H1 (cell line): Measurements from ENCODE around the gene DIP2C. TPM values are rescaled to one million over a fixed set of nuclear protein-coding genes. Genes with fewer than 3 reads are reported as not detected.

Experiments
- CTCF ChIA-PET: fragments of 300-600 bp; sonication (Branson Sonifier 250); formaldehyde crosslinking; loops from one replicate; lab custom pipeline; 2021; ENCODE audit not compliant: partially characterized antibody; lab: Charles Lee
- POLR2A ChIA-PET: fragments of 300-600 bp; sonication (Branson Sonifier 250); formaldehyde crosslinking; loops from one replicate; lab custom pipeline; 2021; ENCODE audit warnings: inconsistent platforms; ENCODE audit not compliant: partially characterized antibody; lab: Charles Lee
- DNase-seq, 2 experiments: peaks; one replicate each; pipeline versions ENCODE4 v3.0.0 to v3.0.0-alpha.2; 2010 to 2022; ENCODE audit warnings: low spot score in 2 of 2, low read depth in 1 of 2, mixed read lengths in 1 of 2
- FAIRE-seq: peaks from 2 replicates; lab custom pipeline; 2011; peaks lifted over from hg19 to GRCh38; lab: Jason Lieb, UNC
- H2AFZ ChIP-seq: 2 replicates; pipeline ENCODE4 v1.8.1; 2012; ENCODE audit warnings: low read length, inconsistent platforms
- H2AK5ac ChIP-seq: 2 replicates; pipeline ENCODE4 v1.6.1; 2013; ENCODE audit warnings: low read depth, low read length
- H2BK120ac ChIP-seq: replicated peaks from 2 replicates; pipeline ENCODE3; 2013; ENCODE audit warnings: low read depth, low read length, inconsistent platforms
- H2BK12ac ChIP-seq: 2 replicates; pipeline ENCODE4 v1.6.1; 2013; ENCODE audit warnings: low read depth, low read length
- H2BK15ac ChIP-seq: 2 replicates; pipeline ENCODE4 v1.6.1; 2013; ENCODE audit warnings: low read length
- H2BK20ac ChIP-seq: 2 replicates; pipeline ENCODE4 v1.6.1; 2013; ENCODE audit warnings: low read length
- H2BK5ac ChIP-seq: 2 replicates; pipeline ENCODE4 v1.6.1; 2013; ENCODE audit warnings: low read depth, low read length
- H3K14ac ChIP-seq: 2 replicates; pipeline ENCODE4 v1.6.1; 2013; ENCODE audit warnings: inconsistent platforms; ENCODE audit not compliant: insufficient read length
- H3K18ac ChIP-seq: 2 replicates; pipeline ENCODE4 v1.6.1; 2013; ENCODE audit warnings: low read length; ENCODE audit errors: extremely low read depth
- H3K23ac ChIP-seq: 2 replicates; pipeline ENCODE4 v1.6.1; 2013; ENCODE audit warnings: inconsistent platforms; ENCODE audit not compliant: insufficient read length
- H3K23me2 ChIP-seq: 2 replicates; pipeline ENCODE4 v1.6.1; 2013; ENCODE audit warnings: low read depth, low read length
- H3K27ac ChIP-seq: 2 replicates; pipeline ENCODE4 v1.6.1; 2011; ENCODE audit warnings: low read depth, low read length, inconsistent platforms
- H3K27me3 ChIP-seq, 4 experiments: replicated peaks in 1 of 4; 1 replicate in 1 of 4; 2 replicates in 3 of 4; pipeline versions ENCODE4 v1.6.1 to v1.8.1; 2011 to 2013; ENCODE audit warnings: low read length in 3 of 4, mild to moderate bottlenecking in 3 of 4, inconsistent platforms in 2 of 4, mixed read lengths in 2 of 4, moderate library complexity in 1 of 4; ENCODE audit not compliant: control insufficient read depth in 3 of 4, insufficient read depth in 3 of 4; ENCODE audit errors: extremely low read depth in 1 of 4
- H3K36me3 ChIP-seq, 4 experiments: 2 replicates each; pipeline versions ENCODE4 v1.6.1 to v1.8.1; 2011 to 2013; ENCODE audit warnings: mild to moderate bottlenecking in 4 of 4, low read length in 3 of 4, moderate library complexity in 2 of 4, control low read depth in 1 of 4, inconsistent platforms in 1 of 4; ENCODE audit not compliant: insufficient read depth in 4 of 4, control insufficient read depth in 2 of 4
- H3K4ac ChIP-seq: replicated peaks from 2 replicates; pipeline ENCODE3; 2013; ENCODE audit warnings: low read length, low read depth, mixed read lengths, inconsistent platforms; ENCODE audit not compliant: insufficient read length
- H3K4me1 ChIP-seq, 4 experiments: replicated peaks in 1 of 4; 1 replicate in 1 of 4; 2 replicates in 3 of 4; pipeline versions ENCODE4 v1.6.1 to v1.8.1; 2011 to 2013; ENCODE audit warnings: low read length in 3 of 4, inconsistent platforms in 2 of 4, mixed read lengths in 1 of 4; ENCODE audit not compliant: insufficient read depth in 4 of 4, control insufficient read depth in 3 of 4
- H3K4me2 ChIP-seq, 2 experiments: 2 replicates each; pipeline versions ENCODE4 v1.6.1 to v1.8.1; 2011 to 2013; ENCODE audit warnings: low read depth in 2 of 2, low read length in 2 of 2, control low read depth in 1 of 2, inconsistent platforms in 1 of 2, mild to moderate bottlenecking in 1 of 2; ENCODE audit not compliant: insufficient read depth in 1 of 2
- H3K4me3 ChIP-seq, 4 experiments: fragments of 200-600, 300-600 bp in 1 of 4; sonication (generic), shearing (Covaris generic), sonication (Bioruptor Twin) in 1 of 4; 2 replicates each; pipeline versions ENCODE4 v1.5.1 to v1.8.1; 2011 to 2016; ENCODE audit warnings: low read length in 4 of 4, low read depth in 3 of 4, control low read depth in 2 of 4, inconsistent platforms in 2 of 4, mild to moderate bottlenecking in 2 of 4, mixed read lengths in 1 of 4, moderate library complexity in 1 of 4; ENCODE audit not compliant: insufficient read depth in 2 of 4; ENCODE audit errors: extremely low read depth in 1 of 4
- H3K56ac ChIP-seq: replicated peaks from 2 replicates; pipeline ENCODE3; 2013; ENCODE audit warnings: low read depth, mild to moderate bottlenecking, mixed read lengths, low read length, inconsistent platforms; ENCODE audit not compliant: insufficient read length
- H3K79me1 ChIP-seq: 2 replicates; pipeline ENCODE4 v1.6.1; 2013; ENCODE audit warnings: low read depth, low read length, control low read depth
- H3K79me2 ChIP-seq, 2 experiments: 2 replicates each; pipeline versions ENCODE4 v1.6.1 to v1.8.1; 2012 to 2013; ENCODE audit warnings: low read length in 2 of 2, mild to moderate bottlenecking in 2 of 2, inconsistent platforms in 1 of 2; ENCODE audit not compliant: insufficient read depth in 2 of 2, control insufficient read depth in 1 of 2
- H3K9ac ChIP-seq, 4 experiments: replicated peaks in 1 of 4; 1 replicate in 1 of 4; 2 replicates in 3 of 4; pipeline versions ENCODE4 v1.6.1 to v1.8.1; 2011 to 2013; ENCODE audit warnings: low read depth in 3 of 4, low read length in 3 of 4, control low read depth in 2 of 4, mild to moderate bottlenecking in 2 of 4, moderate library complexity in 2 of 4, inconsistent platforms in 1 of 4; ENCODE audit errors: extremely low read depth in 1 of 4
- H3K9me3 ChIP-seq, 2 experiments: 2 replicates each; pipeline versions ENCODE4 v1.6.1 to v1.8.1; 2012 to 2013; ENCODE audit warnings: mild to moderate bottlenecking in 2 of 2, moderate library complexity in 2 of 2, control low read depth in 1 of 2, inconsistent platforms in 1 of 2, low read depth in 1 of 2, low read length in 1 of 2, mixed read lengths in 1 of 2; ENCODE audit not compliant: insufficient read depth in 2 of 2
- H4K20me1 ChIP-seq, 2 experiments: replicated peaks in 1 of 2; 2 replicates each; pipeline versions ENCODE3 to v1.8.1; 2011 to 2013; ENCODE audit warnings: inconsistent platforms in 2 of 2, low read length in 2 of 2, mild to moderate bottlenecking in 1 of 2; ENCODE audit not compliant: insufficient read depth in 2 of 2, control insufficient read depth in 1 of 2
- H4K5ac ChIP-seq: 2 replicates; pipeline ENCODE4 v1.6.1; 2013; ENCODE audit warnings: low read length, low read depth, mixed read lengths, inconsistent platforms; ENCODE audit not compliant: insufficient read length
- H4K8ac ChIP-seq: 2 replicates; pipeline ENCODE4 v1.8.0; 2013; ENCODE audit warnings: mild to moderate bottlenecking, moderate library complexity, low read length, inconsistent platforms; ENCODE audit not compliant: insufficient read depth; ENCODE audit errors: extremely low read depth
- H4K91ac ChIP-seq: replicated peaks from 2 replicates; pipeline ENCODE3; 2013; ENCODE audit warnings: low read length, mixed read lengths, inconsistent platforms; ENCODE audit not compliant: insufficient read length
- CEBPB ChIP-seq: IDR thresholded peaks from 2 replicates; pipeline ENCODE4 v1.6.1; 2012; ENCODE audit warnings: low read depth, low read length
- EP300 ChIP-seq, 2 experiments: IDR thresholded peaks; 1 replicate in 1 of 2; 2 replicates in 1 of 2; pipeline ENCODE4 v1.6.1; 2011 to 2012; ENCODE audit warnings: low read depth in 2 of 2, low read length in 2 of 2, mild to moderate bottlenecking in 2 of 2, borderline replicate concordance in 1 of 2, inconsistent platforms in 1 of 2, moderate library complexity in 1 of 2
- HDAC2 ChIP-seq, 2 experiments: fragments of 300-600 bp in 1 of 2; sonication (generic) in 1 of 2; IDR thresholded peaks; 2 replicates each; pipeline ENCODE4 v1.6.1; 2011 to 2012; ENCODE audit warnings: low read depth in 2 of 2, low read length in 2 of 2, mild to moderate bottlenecking in 2 of 2, moderate library complexity in 2 of 2, borderline replicate concordance in 1 of 2, inconsistent platforms in 1 of 2
- JUN ChIP-seq: IDR thresholded peaks from 2 replicates; pipeline ENCODE4 v1.6.1; 2011; ENCODE audit warnings: low read depth, mild to moderate bottlenecking, improper control_type of control experiment, low read length
- SIX5 ChIP-seq: IDR thresholded peaks from 2 replicates; pipeline ENCODE4 v1.6.1; 2011; ENCODE audit warnings: mild to moderate bottlenecking, low read depth, low read length
- TAF7 ChIP-seq: optimal IDR thresholded peaks from 2 replicates; pipeline ENCODE3; 2011; ENCODE audit warnings: low read depth, mild to moderate bottlenecking, inconsistent platforms, low read length, moderate library complexity, borderline replicate concordance
- TCF12 ChIP-seq: IDR thresholded peaks from 2 replicates; pipeline ENCODE4 v1.6.1; 2011; ENCODE audit warnings: low read depth, mild to moderate bottlenecking, low read length
- WGBS, 2 experiments: shearing (Covaris generic) in 1 of 2; methylation state at CpG; one replicate each; pipeline versions ENCODE4 v1.1.6 to v1.1.7; 2013 to 2015; ENCODE audit warnings: low lambda C conversion rate in 2 of 2, mixed read lengths in 2 of 2, inconsistent platforms in 1 of 2, low coverage in 1 of 2, missing lambda C conversion rate in 1 of 2; ENCODE audit not compliant: insufficient replicate concordance in 2 of 2, insufficient coverage in 1 of 2, insufficient read length in 1 of 2; ENCODE audit errors: extremely low coverage in 1 of 2, missing lambda C conversion rate in 1 of 2; 5-methylcytosine and 5-hydroxymethylcytosine counted together
- polyA plus RNA-seq, 7 experiments: library from polyadenylated mRNA; depleted of rRNA in 3 of 7; stranded (reverse) in 5 of 7; unstranded in 2 of 7; fragments of >200 nt in 5 of 7; fragments of 200-250 nt in 2 of 7; gene quantifications; 1 replicate in 5 of 7; 2 replicates in 1 of 7; 4 replicates in 1 of 7; pipeline versions ENCODE4 v1.2.1 to v1.2.3, GENCODE V29; 2011 to 2013; ENCODE audit warnings: missing spikeins in 2 of 7, mixed read lengths in 2 of 7
- total RNA-seq: library from RNA; stranded (reverse); fragmentation: NEBNext Ultra II Directional; extraction: Animal tissue kit (Norgen Biotek cat#: 25700); gene quantifications from 2 replicates; pipeline ENCODE4 v1.2.1, GENCODE V29; 2021

Gene DIP2C
- total and polyA plus RNA-seq, 2 of the 8 experiments (the other 6 are each of a cell fraction or from before 2014, with no cell fraction given), result 3.8 to 9.3 TPM

GRCh38 chr10:274866-275265 lies 414.6 kb downstream of the DIP2C start:
- 83% methylated on average over 2 of the region's 2 CpGs; no CpG with 5 or more reads in 1 of the 2 experiments for WGBS, 2 experiments
- Histone ChIP-seq H4K8ac (no peak overlapping the region), H3K4ac (no peak overlapping the region), H3K18ac (no peak overlapping the region), H2BK120ac (no peak overlapping the region), H3K79me1 (no peaks in the 10 kb centered on the region), H3K23me2 (no peaks in the 10 kb centered on the region), H2BK15ac (no peak overlapping the region), H3K27ac (no peak overlapping the region), H3K4me2 (no peak overlapping the region), H3K14ac (no peak overlapping the region), H3K9ac (no peak overlapping the region), H3K56ac (no peak overlapping the region), H3K4me3 (no peak overlapping the region), H2BK12ac (no peak overlapping the region), H3K27me3 (no peaks in the 10 kb centered on the region; a peak in 1 of 7 replicates), H3K4me1 (0 out of 7 replicates have a peak, but pooled peaks cover 0 to under 1% (median 0%) of the 10 kb centered on the region in 4 experiments), H2AFZ (no peak overlapping the region), H3K36me3 (no peaks in the 10 kb centered on the region), H3K9me3 (no peaks in the 10 kb centered on the region), H4K20me1 (no peaks in the 10 kb centered on the region), H3K23ac (no peak overlapping the region), H2BK20ac (no peak overlapping the region), H3K79me2 (no peaks in the 10 kb centered on the region), H2BK5ac (no peak overlapping the region), H4K5ac (no peak overlapping the region), H2AK5ac (no peak overlapping the region)
- ChIA-PET POLR2A (interaction anchor here (0.6 kb wide), 1 partner anchor 149 kb away, joined by 3 read pairs; no protein-coding TSS in a partner anchor), CTCF (interaction anchor here (2.5 kb wide), 1 partner anchor 45 kb away, joined by 9 read pairs; no protein-coding TSS in a partner anchor)
- no peak for FAIRE-seq
- DNase-seq, result no peak
- TF ChIP-seq CEBPB, result no peak
- no peak for TF ChIP-seq EP300 (IDR thresholded peaks at IDR 0.05; ENCODE audit: borderline replicate concordance in 1 of 2, low read depth in 2 of 2, low read length in 2 of 2)
- TF ChIP-seq HDAC2 (IDR thresholded peaks at IDR 0.05; ENCODE audit: borderline replicate concordance in 1 of 2, low read depth in 2 of 2, low read length in 2 of 2), result no peak
- no peak for TF ChIP-seq TAF7
- TF ChIP-seq TCF12, result no peak
- TF ChIP-seq JUN, result no peak
- no peak for TF ChIP-seq SIX5
- TF ChIP-seq, all 59 proteins: peak for 0
- no peak overlapping the region for H4K91ac ChIP-seq
